Omental fat pad (tissue), 4 donors: ENCODE results near the gene RIPOR1. TPM values are rescaled to one million over a fixed set of nuclear protein-coding genes. Genes with fewer than 3 reads are reported as not detected.

Source experiments
- ATAC-seq: fragments of 150-250 bp; one replicate; pipeline ENCODE4 v1.9.1; 2016; ENCODE audit warnings: mild to moderate bottlenecking, moderate library complexity; ENCODE audit not compliant: low FRiP score
- DNase-seq: peaks from one replicate; pipeline ENCODE4 v3.0.0-alpha.2; 2019; ENCODE audit warnings: low spot score
- CTCF ChIP-seq, 3 donors: fragments of 450-650 bp; IDR thresholded peaks; one replicate each; pipeline ENCODE4 v1.5.1; 2016 to 2017; ENCODE audit warnings: antibody characterized with exemption in 3 of 3, mild to moderate bottlenecking in 3 of 3, moderate library complexity in 2 of 3
- total RNA-seq, 4 donors: library from RNA; depleted of rRNA; stranded (reverse); fragments of >200 nt; gene quantifications; one replicate each; pipeline ENCODE4 v1.1.0, GENCODE V29; 2016

RIPOR1 gene
- total RNA-seq, 4 donors from 2014 or later = 27.4 to 91.1 (median 64.8) TPM

- no peak for DNase-seq
- TF ChIP-seq CTCF (IDR thresholded peaks at IDR 0.05) = no peak
- no peak for ATAC-seq
These were observed 32.3 kb downstream of the RIPOR1 start for GRCh38 chr16:67560827-67561342.

- ATAC-seq (no peak), DNase-seq (no peak)
- no peak for TF ChIP-seq CTCF (IDR thresholded peaks at IDR 0.05)
These were observed 32.8 kb downstream of the RIPOR1 start for GRCh38 chr16:67561501-67561823.

GRCh38 chr16:67561824-67562525 is 33.3 kb downstream of the RIPOR1 start:
- DNase-seq = peak; percentile 78
- ATAC-seq = peak; percentile 93
- no peak for TF ChIP-seq CTCF (IDR thresholded peaks at IDR 0.05)

- TF ChIP-seq CTCF (IDR thresholded peaks at IDR 0.05) = peak in 1 of 3 donors; percentile 76
- DNase-seq (no peak), ATAC-seq (peak; percentile 87)
These were observed 33.9 kb downstream of the RIPOR1 start, which contains the start of gene CTCF for GRCh38 chr16:67562526-67562917. Gene CTCF (plus strand): TSS chr16:67562526. CDS start chr16:67610833, 48,307 bp downstream.

- no peak for TF ChIP-seq CTCF (IDR thresholded peaks at IDR 0.05)
These were observed 34.5 kb downstream of the RIPOR1 start for GRCh38 chr16:67562918-67563707.

GRCh38 chr16:67563708-67564468 is 35.3 kb downstream of the RIPOR1 start:
- DNase-seq (no peak), ATAC-seq (peak; percentile 31)
- TF ChIP-seq CTCF (IDR thresholded peaks at IDR 0.05) = no peak

More at GRCh38 chr16:67562918-67563707, 34.5 kb downstream of the RIPOR1 start:
- no peak for DNase-seq
- peak; percentile 7 for ATAC-seq
